Central memory CD4-positive, alpha-beta T cell (primary cell): ENCODE results near the gene RAB41.
A peak's percentile ranks its signal among the peaks of the same experiment; 100 is the strongest.
"Not testable (repeated sequence)": the region's sequence is repeated elsewhere in the genome, so short reads cannot be mapped to it uniquely, and the experiment has no call there.

Source experiments
- DNase-seq: peaks from one replicate; pipeline ENCODE4 v3.0.0; 2022
- total RNA-seq, 3 experiments: gene quantifications; one replicate each; lab custom pipeline; 2026; lab: John Stamatoyannopoulos, UW

Gene RAB41
- 0 reads per million in 3 experiments for total RNA-seq

DNA sequence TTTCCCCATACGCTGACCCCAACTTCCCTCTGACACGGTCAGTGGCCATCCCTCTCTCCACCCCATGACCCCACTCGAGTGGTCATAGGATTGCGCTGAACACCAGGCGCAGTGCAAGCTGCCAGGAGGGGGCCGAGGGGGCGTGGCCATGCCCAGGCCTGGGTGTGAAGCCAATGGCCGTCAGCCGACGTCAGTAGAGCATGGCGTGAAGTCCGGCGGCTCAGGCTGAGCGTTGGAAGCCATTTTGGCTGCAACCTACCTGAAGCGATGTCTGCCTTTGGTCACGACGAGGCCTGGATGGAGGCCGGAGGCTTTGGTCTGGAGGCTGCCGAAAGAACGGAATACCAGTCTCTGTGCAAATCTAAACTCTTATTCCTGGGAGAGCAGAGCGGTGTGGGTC is at the start of gene RAB41:
TSS of gene RAB41 (plus strand) at position 222 of the 400 bp plus-strand sequence. CDS start at position 268, 46 bp downstream.
- DNase-seq = no peak

DNA sequence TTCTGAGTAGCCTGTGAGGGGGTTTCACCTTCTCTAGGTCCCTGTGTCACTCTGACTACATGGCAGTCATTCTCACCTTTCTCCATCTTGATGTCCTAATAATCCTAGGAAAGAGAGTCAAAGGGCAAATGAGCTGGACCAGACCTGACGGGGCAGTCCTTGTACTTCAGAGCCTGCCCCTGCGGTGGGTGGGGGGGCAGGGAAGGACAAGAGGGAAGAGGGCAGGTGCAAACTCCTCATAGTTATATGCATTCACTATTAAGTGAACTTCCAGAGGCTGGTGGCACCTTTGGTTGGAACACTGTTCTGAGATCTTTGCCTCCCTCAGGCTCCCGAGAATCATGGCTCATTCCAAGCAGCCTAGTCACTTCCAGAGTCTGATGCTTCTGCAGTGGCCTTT is 47.6 kb upstream of the RAB41 start, which contains the start of gene AWAT1:
TSS of gene AWAT1 (plus strand) at position 301 of the 400 bp plus-strand sequence. CDS start at position 342, 41 bp downstream.
- no peak for DNase-seq

DNA sequence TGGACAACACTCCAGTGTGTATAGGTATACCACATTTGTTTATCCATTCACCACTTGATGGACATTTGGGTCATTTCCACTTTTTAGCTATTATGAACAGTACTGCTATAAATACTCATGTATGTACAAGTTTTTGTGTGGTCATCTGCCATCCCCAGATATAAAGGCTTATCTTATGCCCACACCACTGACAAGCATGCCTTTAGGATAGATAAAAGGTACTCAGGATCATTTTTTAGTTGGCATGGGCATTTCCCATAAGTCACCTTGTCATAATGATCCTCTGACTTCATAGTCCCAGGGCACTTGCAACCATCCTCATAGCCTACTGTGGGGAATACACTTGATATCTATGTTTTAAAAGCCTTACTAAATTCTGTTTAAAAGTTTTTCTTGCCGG is 41.2 kb upstream of the RAB41 start:
- no peak for DNase-seq

DNA sequence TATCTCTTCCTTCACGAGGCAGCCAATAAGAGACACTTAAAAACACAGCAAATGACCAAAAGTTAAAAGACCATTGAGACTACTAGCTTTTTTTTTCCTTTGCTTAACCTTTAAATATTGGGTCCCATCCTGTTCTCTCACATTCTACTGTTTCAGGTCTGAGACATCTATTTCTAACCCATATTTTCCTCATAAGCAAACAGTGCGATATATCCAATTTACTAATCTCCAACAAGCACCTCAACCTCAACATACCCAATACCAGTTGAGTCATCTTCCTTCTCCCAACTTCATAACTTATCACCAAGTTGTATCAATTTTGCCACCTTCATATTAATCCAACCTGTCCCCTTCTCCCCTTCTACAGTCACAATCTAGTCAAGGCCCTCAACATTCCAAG is 40.5 kb upstream of the RAB41 start:
- DNase-seq = no peak

- not testable (repeated sequence) for DNase-seq
These were observed 38.4 kb upstream of the RAB41 start for GRCh38 chrX:70243601-70244000.

- DNase-seq = no peak
These were observed 37.1 kb upstream of the RAB41 start for GRCh38 chrX:70244881-70245280.

DNA sequence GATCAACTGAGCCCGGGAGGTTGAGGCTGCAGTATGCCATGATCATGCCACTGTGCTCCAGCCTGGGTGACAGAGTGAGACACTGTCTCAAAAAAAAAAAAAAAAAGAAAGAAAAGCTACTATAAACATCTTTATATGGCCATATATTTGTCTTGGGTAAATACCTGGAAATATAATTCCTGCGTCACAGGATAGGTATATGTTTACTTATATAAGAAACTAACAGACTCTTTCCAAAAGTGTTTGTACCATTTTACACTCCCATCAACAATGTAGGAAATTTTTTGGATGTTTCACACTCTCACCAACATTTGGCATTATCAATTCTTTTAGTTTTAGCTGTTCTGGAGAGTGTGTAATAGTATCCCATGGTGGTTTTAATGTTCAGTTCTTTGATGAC is 34.7 kb upstream of the RAB41 start:
- no peak for DNase-seq

- no peak for DNase-seq
These were observed 29.5 kb upstream of the RAB41 start for GRCh38 chrX:70252491-70252890.

DNA sequence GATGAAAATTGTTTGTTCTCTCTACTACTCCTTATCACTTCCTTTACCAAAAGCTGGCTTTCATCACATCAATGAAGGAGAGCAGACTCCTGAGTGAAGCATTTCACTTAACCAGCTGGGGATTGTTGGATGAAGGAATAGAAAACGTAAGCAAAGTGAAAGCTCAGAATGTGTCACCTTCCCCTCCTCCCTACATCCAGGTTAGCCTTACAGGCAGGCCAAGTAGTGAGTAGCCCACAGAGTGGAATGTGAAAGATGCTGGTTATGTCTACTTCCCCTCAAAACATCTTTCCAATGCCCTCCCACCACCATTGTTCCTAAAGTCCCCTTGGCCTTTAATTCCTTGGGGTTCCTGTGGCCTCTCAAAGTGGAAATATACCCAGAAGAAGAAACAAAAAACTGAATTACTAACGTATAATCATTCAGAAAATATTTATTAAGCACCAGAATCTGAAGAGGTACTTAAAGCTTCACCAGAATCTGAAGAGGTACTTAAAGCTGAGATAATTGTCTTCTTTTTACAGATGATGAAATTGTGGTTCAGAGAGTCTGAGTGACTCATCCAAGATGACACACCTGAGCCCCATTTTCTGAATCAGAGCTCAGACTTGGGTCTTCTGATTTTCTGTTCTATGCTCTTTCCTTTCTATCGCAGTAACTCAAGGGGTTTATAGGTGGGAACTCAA is 28.5 kb upstream of the RAB41 start:
- no peak for DNase-seq

DNA sequence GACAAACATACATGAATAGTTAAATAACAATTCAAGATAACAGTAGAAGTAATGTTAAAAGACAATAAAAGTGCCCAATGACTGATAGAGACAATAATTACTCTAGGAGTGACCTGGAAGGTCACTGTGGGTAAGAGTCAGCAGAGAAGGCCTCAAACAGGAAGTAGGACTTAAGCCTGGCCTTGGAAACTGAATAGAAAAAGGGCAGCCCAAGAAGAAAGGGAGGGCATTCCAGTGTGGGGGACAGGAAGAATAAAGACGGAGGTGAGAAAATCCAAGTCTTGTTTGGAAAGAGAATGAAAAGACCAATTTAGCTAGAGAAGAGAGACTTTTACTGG is 27.9 kb upstream of the RAB41 start:
- no peak for DNase-seq

- no peak for DNase-seq
These were observed 27.1 kb upstream of the RAB41 start for GRCh38 chrX:70254909-70255308.

GRCh38 chrX:70255452-70255851 is 26.5 kb upstream of the RAB41 start:
- no peak for DNase-seq

- DNase-seq = no peak
These were observed 24.3 kb upstream of the RAB41 start for GRCh38 chrX:70257423-70258288.

DNA sequence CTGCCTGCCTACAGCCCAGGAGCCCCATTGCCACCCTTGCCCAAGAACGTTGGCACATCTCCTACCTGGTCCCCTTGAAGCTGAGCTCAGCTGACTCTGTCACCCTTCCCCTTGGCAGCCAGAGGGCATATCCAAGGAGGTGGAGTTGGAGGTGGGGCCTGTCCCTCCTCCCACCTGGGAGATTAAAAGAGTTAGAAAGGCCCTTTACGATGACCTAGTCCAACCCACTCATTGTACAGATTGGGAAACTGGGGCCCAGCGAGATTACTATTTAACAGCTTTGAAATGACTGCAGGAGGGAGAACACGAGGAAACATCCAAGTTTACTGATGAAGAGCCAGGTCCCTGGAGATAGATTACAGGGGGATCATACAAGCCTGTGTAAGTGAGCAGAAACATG is 21.9 kb upstream of the RAB41 start, which contains the start of gene P2RY4:
TSS of gene P2RY4 (minus strand) at position 101 of the 400 bp plus-strand sequence. CDS start 580 bp downstream, outside the sequence.
- no peak for DNase-seq

GRCh38 chrX:70262952-70263567 is 18.9 kb upstream of the RAB41 start:
- no peak for DNase-seq

DNA sequence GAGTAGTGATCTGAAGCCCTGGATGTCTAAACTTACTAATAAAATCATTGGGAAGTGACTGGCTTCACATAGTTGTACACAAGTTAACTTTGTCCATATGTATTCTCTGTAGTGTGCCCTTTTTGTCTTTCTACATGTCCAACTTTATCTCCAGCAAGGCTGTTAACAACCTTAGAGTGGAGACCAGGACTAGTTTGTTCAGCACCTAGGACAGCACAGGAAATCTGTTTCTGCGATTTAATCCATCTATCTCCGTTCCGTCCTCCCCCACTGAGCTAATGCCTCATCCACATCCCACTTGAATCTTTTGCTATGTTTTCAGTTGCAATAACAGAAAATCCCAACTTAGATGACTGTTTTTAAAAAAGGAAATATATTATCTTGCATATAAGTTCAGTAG is 17.2 kb upstream of the RAB41 start:
- DNase-seq = no peak

GRCh38 chrX:70268034-70268433 is 13.9 kb upstream of the RAB41 start, which contains the start of gene ARR3:
ARR3 (plus strand) TSS chrX:70268334; CDS start chrX:70269386, 1,052 bp downstream.
- DNase-seq = no peak

- not testable (repeated sequence) for DNase-seq
These were observed 7.9 kb upstream of the RAB41 start for GRCh38 chrX:70274029-70274428.

DNA sequence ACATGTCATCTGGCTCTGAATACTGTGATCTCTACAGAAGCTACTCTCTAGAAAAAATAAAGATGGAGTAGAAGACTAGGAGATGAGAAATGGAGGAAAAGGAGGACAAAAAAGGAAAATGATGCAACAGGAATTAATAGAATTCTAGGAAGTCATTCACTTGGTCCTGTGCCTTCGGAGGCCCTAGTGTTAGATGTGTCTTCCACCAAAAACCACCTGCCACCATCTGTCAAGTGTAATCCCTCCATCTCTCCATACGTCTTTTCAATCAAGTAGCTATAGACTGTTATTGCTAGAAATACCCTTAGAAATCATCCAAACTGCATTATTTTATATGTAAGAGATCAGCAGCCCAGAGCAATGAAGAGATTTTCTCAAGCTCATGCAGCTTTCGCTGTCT is 2.9 kb upstream of the RAB41 start:
- DNase-seq = no peak

DNA sequence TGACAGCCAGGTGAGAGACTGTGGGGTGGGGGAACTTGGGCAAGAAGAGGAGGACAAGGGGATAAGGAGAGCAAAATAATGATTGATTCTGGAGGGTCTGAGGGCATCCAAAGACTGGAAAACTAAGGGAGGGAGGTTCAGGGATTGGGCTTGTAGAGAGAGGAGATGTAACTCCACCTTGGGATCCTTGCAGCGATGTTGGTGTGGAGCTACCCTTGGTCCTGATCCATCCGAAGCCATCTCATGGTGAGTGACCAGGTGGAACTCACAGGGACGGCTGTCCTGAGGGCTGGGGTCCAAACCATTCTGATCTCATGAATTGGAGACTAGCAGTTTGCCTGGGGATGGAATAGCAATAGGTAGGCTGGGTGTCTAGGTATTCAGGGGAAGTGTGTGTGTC is 1.4 kb upstream of the RAB41 start:
- no peak for DNase-seq

DNA sequence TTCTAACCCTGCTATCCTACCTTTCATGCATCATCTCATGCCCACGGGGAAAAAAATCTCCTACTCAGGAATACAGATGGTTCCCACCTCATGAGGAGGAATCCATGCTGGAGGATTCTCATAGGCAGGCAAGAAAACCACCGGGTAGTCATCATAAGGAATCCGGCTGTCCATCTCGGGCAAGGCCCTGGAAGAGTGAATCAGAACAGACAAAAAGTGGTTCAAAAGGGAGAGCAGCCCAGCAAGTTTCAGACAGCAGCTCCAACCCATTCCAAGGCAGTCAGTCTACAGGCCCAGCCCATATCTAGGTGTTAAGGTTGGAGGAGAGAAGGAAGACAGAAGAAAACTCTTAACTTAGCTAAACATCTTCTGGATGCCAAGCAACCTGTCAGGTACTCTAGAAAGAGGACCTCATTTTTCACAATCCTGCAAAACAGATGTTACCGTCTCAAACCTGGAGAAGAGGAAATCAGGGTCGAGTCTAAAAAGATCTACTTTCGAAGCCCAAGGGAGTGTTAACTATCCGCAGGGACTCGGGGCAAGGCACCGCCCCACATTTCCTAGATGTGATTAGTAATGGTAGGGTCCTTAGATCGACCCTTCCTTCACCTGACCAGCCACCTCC is 7.3 kb downstream of the RAB41 start:
- DNase-seq = no peak

DNA sequence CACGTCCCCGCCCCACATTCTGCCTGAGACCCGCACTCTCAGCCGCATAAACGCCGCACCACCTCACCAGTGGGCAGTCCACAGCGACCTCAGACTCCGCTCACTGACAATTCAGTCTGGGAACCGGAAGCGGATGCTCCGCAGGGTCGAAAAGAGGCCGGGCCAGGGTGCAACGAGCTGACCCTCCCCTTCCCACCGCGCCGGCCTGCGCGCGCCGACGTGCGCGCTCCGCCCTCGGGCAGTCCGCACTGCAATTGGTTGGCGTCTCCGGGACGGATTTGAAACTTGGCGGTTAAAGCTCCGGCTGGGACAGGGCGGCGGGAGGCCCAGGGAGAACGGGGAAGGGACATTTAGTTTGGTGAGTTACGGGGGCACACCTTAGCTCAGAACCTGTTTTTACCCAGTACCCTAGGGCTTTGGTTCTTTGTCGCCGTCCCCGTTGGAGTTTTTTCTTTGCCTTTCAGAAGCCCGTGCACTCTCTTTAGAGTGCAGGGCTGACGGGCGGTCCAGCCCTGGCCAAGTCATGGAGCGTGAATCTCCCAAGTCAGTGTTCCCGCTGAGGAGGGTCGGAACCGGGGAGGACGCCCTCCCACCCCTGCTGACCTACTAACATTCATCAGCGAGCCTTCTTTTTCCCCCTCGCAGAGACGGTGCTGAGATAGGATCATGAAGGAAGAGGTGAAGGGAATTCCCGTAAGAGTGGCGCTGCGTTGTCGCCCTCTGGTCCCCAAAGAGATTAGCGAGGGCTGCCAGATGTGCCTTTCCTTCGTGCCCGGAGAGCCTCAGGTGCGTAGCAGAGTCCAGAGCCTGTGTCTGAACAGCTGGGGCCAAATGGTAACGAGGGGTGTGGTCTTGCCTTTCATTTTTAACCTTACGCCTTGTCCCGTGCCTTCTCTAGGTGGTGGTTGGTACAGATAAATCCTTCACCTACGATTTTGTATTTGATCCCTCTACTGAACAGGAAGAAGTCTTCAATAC is 8.1 kb downstream of the RAB41 start, which contains the start of the genes KIF4A and PDZD11:
TSS of gene KIF4A (plus strand) at position 312 of the 978 bp plus-strand sequence. CDS start at position 667, 355 bp downstream.
TSS of gene PDZD11 (minus strand) at position 135 of the 978 bp plus-strand sequence. CDS start 586 bp downstream, outside the sequence.
- peak; percentile 73 for DNase-seq
